ENCODE results near the gene NIBAN1. TPM values are rescaled to one million over a fixed set of nuclear protein-coding genes. Genes with fewer than 3 reads are reported as not detected.

The NIBAN1 gene
- total RNA-seq, 4 donors from 2014 or later, result 17.7 to 26.4 (median 22.1) TPM

DNA sequence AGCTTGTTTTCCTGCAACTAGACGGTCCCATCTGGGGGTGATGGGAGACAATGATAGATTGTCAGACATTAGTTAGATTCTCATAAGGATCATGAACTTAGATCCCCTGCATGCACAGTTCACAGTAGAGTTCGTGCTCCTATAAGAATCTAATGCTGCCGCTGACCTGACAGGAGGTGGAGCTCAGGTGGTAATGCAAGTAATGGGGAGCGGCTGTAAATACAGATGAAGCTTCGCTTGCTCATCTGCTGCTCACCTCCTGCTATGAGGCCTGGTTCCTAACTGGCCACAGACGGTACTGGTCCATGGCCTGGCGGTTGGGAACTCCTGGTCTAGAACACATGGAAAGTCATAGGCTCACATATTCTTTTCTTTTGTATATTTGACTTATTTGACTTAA lies 42.0 kb downstream of the NIBAN1 start:
- Histone ChIP-seq H3K27me3 (no peaks in the 10 kb centered on the region), H3K9me3 (no peaks in the 10 kb centered on the region)
- WGBS, 2 donors, result 93 to 95% methylated on average over 7 of the region's 7 CpGs

DNA sequence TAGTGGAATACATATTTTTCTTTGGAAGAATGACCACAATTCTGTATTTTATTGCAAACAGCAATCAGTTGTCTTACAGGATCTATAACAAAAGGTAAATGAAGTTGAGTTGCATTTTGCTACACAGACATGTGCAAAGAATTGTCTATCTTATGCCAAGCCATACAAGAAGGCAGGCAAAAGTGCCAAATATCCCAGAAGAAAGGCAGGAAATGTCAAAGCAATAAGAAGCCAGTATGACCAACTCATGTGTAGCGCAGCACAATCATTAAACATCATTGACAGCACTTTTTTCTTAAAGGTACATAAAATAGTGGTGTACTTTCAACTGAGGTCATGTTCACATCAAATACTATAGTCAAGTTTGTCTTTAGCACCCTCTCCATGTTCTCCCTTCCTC lies 42.7 kb downstream of the NIBAN1 start:
- Histone ChIP-seq H3K27ac (no peak overlapping the region), H3K4me1 (peaks cover 0 to 3% (median 0%) of the 10 kb centered on the region in 4 donors), H3K9me3 (no peaks in the 10 kb centered on the region), H3K4me3 (no peak overlapping the region), H3K36me3 (no peaks in the 10 kb centered on the region), H3K27me3 (no peaks in the 10 kb centered on the region)
- WGBS, 2 donors, result 81 to 89% methylated on average over 1 of the region's 1 CpG
- DNase-seq (ENCODE audit: low spot score in 2 of 2), result no peak
- TF ChIP-seq, protein P1, sequence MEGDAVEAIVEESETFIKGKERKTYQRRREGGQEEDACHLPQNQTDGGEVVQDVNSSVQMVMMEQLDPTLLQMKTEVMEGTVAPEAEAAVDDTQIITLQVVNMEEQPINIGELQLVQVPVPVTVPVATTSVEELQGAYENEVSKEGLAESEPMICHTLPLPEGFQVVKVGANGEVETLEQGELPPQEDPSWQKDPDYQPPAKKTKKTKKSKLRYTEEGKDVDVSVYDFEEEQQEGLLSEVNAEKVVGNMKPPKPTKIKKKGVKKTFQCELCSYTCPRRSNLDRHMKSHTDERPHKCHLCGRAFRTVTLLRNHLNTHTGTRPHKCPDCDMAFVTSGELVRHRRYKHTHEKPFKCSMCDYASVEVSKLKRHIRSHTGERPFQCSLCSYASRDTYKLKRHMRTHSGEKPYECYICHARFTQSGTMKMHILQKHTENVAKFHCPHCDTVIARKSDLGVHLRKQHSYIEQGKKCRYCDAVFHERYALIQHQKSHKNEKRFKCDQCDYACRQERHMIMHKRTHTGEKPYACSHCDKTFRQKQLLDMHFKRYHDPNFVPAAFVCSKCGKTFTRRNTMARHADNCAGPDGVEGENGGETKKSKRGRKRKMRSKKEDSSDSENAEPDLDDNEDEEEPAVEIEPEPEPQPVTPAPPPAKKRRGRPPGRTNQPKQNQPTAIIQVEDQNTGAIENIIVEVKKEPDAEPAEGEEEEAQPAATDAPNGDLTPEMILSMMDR (IDR thresholded peaks at IDR 0.05), result no peak
- TF ChIP-seq POLR2A (IDR thresholded peaks at IDR 0.05), result no peak
- no peak for TF ChIP-seq EP300 (IDR thresholded peaks at IDR 0.05)

More for the DNA sequence above, 42.0 kb downstream of the NIBAN1 start:
- H3K4me1 ChIP-seq, result peaks cover 0 to 3% (median 0%) of the 10 kb centered on the region in 4 donors
- no peak overlapping the region for H3K4me3 ChIP-seq
- DNase-seq (ENCODE audit: low spot score in 2 of 2), result no peak
- no peak overlapping the region for H3K27ac ChIP-seq
- TF ChIP-seq POLR2A (IDR thresholded peaks at IDR 0.05) (no peak), EP300 (IDR thresholded peaks at IDR 0.05) (no peak)
- TF ChIP-seq, protein P1 (IDR thresholded peaks at IDR 0.05), result no peak
- no peaks in the 10 kb centered on the region for H3K36me3 ChIP-seq

DNA sequence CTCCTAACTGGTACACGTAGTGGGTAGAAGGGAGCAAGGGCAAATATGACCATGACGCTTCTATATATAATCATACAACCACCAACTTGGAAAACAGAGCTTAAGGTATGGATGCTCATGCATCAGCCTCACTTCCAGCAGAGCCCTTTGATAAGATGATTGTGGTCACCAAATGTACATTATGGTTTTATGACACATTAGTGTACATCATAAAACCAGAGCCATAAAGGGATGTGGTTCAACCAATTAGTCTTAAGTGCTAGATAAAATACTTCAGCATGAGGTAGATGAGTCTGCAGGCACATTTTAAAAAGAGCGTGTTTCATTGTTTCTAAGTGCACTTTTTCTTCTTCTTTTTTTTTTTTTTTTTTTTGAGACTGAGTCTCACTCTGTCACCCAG lies 43.7 kb downstream of the NIBAN1 start:
- Histone ChIP-seq H3K27ac (no peak overlapping the region), H3K36me3 (no peaks in the 10 kb centered on the region), H3K9me3 (no peaks in the 10 kb centered on the region), H3K4me1 (peaks cover 0 to 3% (median 0%) of the 10 kb centered on the region in 4 donors), H3K27me3 (no peaks in the 10 kb centered on the region), H3K4me3 (no peak overlapping the region)
- WGBS, 2 donors, result 93 to 99% methylated on average over 3 of the region's 3 CpGs
- no peak for DNase-seq (ENCODE audit: low spot score in 2 of 2)
- TF ChIP-seq, protein P1 (IDR thresholded peaks at IDR 0.05), result no peak
- TF ChIP-seq EP300 (IDR thresholded peaks at IDR 0.05) (no peak), POLR2A (IDR thresholded peaks at IDR 0.05) (no peak)

DNA sequence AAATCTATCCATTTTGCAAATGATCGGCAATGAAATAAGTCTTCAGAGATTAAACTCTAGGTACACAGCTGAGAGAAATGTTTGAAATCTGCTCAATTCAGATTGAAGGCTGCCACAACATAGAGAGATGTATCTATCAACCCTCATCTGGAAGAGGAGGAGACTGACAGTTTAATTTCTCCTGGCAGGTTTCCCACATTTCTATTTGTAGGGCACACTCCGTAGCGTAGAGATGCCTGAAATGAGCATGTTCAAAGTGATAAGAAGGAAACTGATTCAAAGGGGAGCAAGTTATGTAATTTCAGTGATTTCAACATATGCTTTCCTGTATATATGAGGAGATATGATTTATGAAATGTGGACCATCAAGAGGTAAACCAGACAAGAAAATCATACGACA lies 44.1 kb downstream of the NIBAN1 start:
- Histone ChIP-seq H3K4me3 (no peak overlapping the region), H3K36me3 (no peaks in the 10 kb centered on the region), H3K4me1 (peaks cover 0 to 3% (median 0%) of the 10 kb centered on the region in 4 donors), H3K27me3 (no peaks in the 10 kb centered on the region), H3K27ac (no peak overlapping the region), H3K9me3 (no peaks in the 10 kb centered on the region)
- TF ChIP-seq, protein P1 (IDR thresholded peaks at IDR 0.05), result no peak
- TF ChIP-seq EP300 (IDR thresholded peaks at IDR 0.05) (no peak), POLR2A (IDR thresholded peaks at IDR 0.05) (no peak)
- WGBS, 2 donors, result 67 to 88% methylated on average over 4 of the region's 4 CpGs
- DNase-seq (ENCODE audit: low spot score in 2 of 2), result no peak

DNA sequence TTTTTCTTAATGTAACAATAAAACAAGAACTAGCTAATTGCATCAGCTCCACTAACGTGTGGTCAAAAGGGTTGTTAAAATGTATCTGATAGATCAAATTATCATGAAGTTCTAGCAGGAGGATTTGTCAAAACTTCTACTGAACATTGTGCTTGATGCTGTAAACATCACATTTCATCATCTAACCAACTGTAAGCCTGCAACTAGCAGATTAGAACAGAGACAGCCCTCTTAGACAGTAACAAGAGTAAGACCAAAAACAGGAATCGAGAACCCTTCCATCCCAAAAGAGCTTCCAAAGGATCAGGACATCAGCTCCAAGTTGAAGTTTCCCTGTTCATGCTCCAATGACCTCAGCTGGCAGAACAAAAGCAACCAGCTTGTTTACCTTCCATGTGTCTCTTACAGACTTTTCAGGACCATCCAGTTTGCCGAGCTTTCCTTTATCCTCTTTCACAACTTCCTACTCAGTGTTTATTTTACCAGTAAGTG lies 44.6 kb downstream of the NIBAN1 start:
- 78% methylated on average over 3 of the region's 3 CpGs for WGBS, 2 donors
- no peaks in the 10 kb centered on the region for H3K36me3 ChIP-seq

More for the DNA sequence above, 44.6 kb downstream of the NIBAN1 start:
- H3K27ac ChIP-seq, result no peak overlapping the region
- TF ChIP-seq POLR2A (IDR thresholded peaks at IDR 0.05) (no peak), EP300 (IDR thresholded peaks at IDR 0.05) (no peak)
- TF ChIP-seq, protein P1 (IDR thresholded peaks at IDR 0.05), result no peak
- H3K9me3 ChIP-seq, result no peaks in the 10 kb centered on the region
- H3K4me3 ChIP-seq, result no peak overlapping the region
- DNase-seq (ENCODE audit: low spot score in 2 of 2), result no peak
- H3K4me1 ChIP-seq, result peaks cover 0 to 3% (median 0%) of the 10 kb centered on the region in 4 donors
- no peaks in the 10 kb centered on the region for H3K27me3 ChIP-seq
